ENCODE results near the gene GALNT2. TPM values are rescaled to one million over a fixed set of nuclear protein-coding genes. Genes with fewer than 3 reads are reported as not detected.

The GALNT2 gene
- total RNA-seq: 42.9 TPM

GRCh38 chr1:230066466-230067404 is at the start of gene GALNT2:
GALNT2 (plus strand) TSS chr1:230067238; CDS start chr1:230067281, 43 bp downstream.

